KOPT-K1 (cell line): ENCODE data around the gene KCTD16.

Experiments used
- H3K27ac ChIP-seq: fragments of 200-600 bp; sonication (generic); 2 replicates; pipeline ENCODE4 v1.5.1; 2016; ENCODE audit warnings: antibody characterized with exemption, mild to moderate bottlenecking, low read depth, low read length; ENCODE audit not compliant: poor library complexity, severe bottlenecking
- H3K36me3 ChIP-seq: fragments of 200-600 bp; sonication (generic); 2 replicates; pipeline ENCODE4 v1.5.1; 2017; ENCODE audit warnings: antibody characterized with exemption, mild to moderate bottlenecking, low read length, moderate library complexity; ENCODE audit not compliant: insufficient read depth
- H3K9me3 ChIP-seq: fragments of 200-600 bp; sonication (generic); 2 replicates; pipeline ENCODE4 v1.5.1; 2017; ENCODE audit warnings: antibody characterized with exemption, low read length, mild to moderate bottlenecking; ENCODE audit not compliant: insufficient read depth, poor library complexity, severe bottlenecking

KCTD16 gene

GRCh38 chr5:144209361-144209760 is 38.7 kb downstream of the KCTD16 start:
- Histone ChIP-seq H3K27ac (no peak overlapping the region), H3K36me3 (no peaks in the 10 kb centered on the region), H3K9me3 (no peaks in the 10 kb centered on the region)

- Histone ChIP-seq H3K27ac (no peak overlapping the region), H3K36me3 (no peaks in the 10 kb centered on the region), H3K9me3 (no peaks in the 10 kb centered on the region)
These were observed 40.0 kb downstream of the KCTD16 start for GRCh38 chr5:144210655-144211054.

- Histone ChIP-seq H3K9me3 (no peaks in the 10 kb centered on the region), H3K27ac (no peak overlapping the region), H3K36me3 (no peaks in the 10 kb centered on the region)
These were observed 49.2 kb downstream of the KCTD16 start for GRCh38 chr5:144219869-144220268.

- Histone ChIP-seq H3K27ac (no peak overlapping the region), H3K9me3 (no peaks in the 10 kb centered on the region), H3K36me3 (no peaks in the 10 kb centered on the region)
These were observed 56.8 kb downstream of the KCTD16 start for GRCh38 chr5:144227363-144227999.

- no peak overlapping the region for H3K27ac ChIP-seq
- no peaks in the 10 kb centered on the region for H3K36me3 ChIP-seq
These were observed 60.1 kb downstream of the KCTD16 start for GRCh38 chr5:144230806-144231205.

GRCh38 chr5:144232285-144232684 is 61.6 kb downstream of the KCTD16 start:
- Histone ChIP-seq H3K36me3 (no peaks in the 10 kb centered on the region), H3K27ac (no peak overlapping the region), H3K9me3 (no peaks in the 10 kb centered on the region)

More at GRCh38 chr5:144230806-144231205, 60.1 kb downstream of the KCTD16 start:
- H3K9me3 ChIP-seq: no peaks in the 10 kb centered on the region

GRCh38 chr5:144236499-144236898 is 65.8 kb downstream of the KCTD16 start:
- no peaks in the 10 kb centered on the region for H3K36me3 ChIP-seq
- H3K27ac ChIP-seq: no peak overlapping the region
- no peaks in the 10 kb centered on the region for H3K9me3 ChIP-seq

GRCh38 chr5:144237851-144238250 is 67.2 kb downstream of the KCTD16 start:
- no peak overlapping the region for H3K27ac ChIP-seq
- H3K9me3 ChIP-seq: no peaks in the 10 kb centered on the region
- H3K36me3 ChIP-seq: no peaks in the 10 kb centered on the region

- H3K9me3 ChIP-seq: no peaks in the 10 kb centered on the region
- no peaks in the 10 kb centered on the region for H3K36me3 ChIP-seq
- no peak overlapping the region for H3K27ac ChIP-seq
These were observed 76.5 kb downstream of the KCTD16 start for GRCh38 chr5:144247131-144247530.

GRCh38 chr5:144248015-144248414 is 77.3 kb downstream of the KCTD16 start:
- no peak overlapping the region for H3K27ac ChIP-seq
- H3K36me3 ChIP-seq: no peaks in the 10 kb centered on the region
- H3K9me3 ChIP-seq: no peaks in the 10 kb centered on the region

- no peaks in the 10 kb centered on the region for H3K9me3 ChIP-seq
- no peaks in the 10 kb centered on the region for H3K36me3 ChIP-seq
- no peak overlapping the region for H3K27ac ChIP-seq
These were observed 79.2 kb downstream of the KCTD16 start for GRCh38 chr5:144249755-144250464.

GRCh38 chr5:144254552-144254951 is 83.9 kb downstream of the KCTD16 start:
- no peaks in the 10 kb centered on the region for H3K36me3 ChIP-seq
- H3K9me3 ChIP-seq: no peaks in the 10 kb centered on the region
- H3K27ac ChIP-seq: no peak overlapping the region

- Histone ChIP-seq H3K27ac (no peak overlapping the region), H3K9me3 (no peaks in the 10 kb centered on the region), H3K36me3 (no peaks in the 10 kb centered on the region)
These were observed 89.4 kb downstream of the KCTD16 start for GRCh38 chr5:144260121-144260520.

GRCh38 chr5:144265643-144266247 is 95.1 kb downstream of the KCTD16 start:
- Histone ChIP-seq H3K27ac (no peak overlapping the region), H3K9me3 (no peaks in the 10 kb centered on the region), H3K36me3 (no peaks in the 10 kb centered on the region)

GRCh38 chr5:144267961-144268513 is 97.4 kb downstream of the KCTD16 start:
- no peak overlapping the region for H3K27ac ChIP-seq
- H3K9me3 ChIP-seq: no peaks in the 10 kb centered on the region

More at GRCh38 chr5:144267961-144268513, 97.4 kb downstream of the KCTD16 start:
- H3K36me3 ChIP-seq: no peaks in the 10 kb centered on the region
